ENCODE measurements around the gene DSCAML1.

Gene DSCAML1

GRCh38 chr11:117564321-117564720 is 232.7 kb downstream of the DSCAML1 start:
- in situ Hi-C loops (cut with MboI; ENCODE audit: low sequenced_read_pairs), result no loop called here

GRCh38 chr11:117563556-117563955 is 233.5 kb downstream of the DSCAML1 start:
- in situ Hi-C loops (cut with MboI; ENCODE audit: low sequenced_read_pairs), result no loop called here

- in situ Hi-C loops (cut with MboI; ENCODE audit: low sequenced_read_pairs), result no loop called here
Observed at GRCh38 chr11:117562136-117562535, 234.9 kb downstream of the DSCAML1 start.

- in situ Hi-C loops (cut with MboI; ENCODE audit: low sequenced_read_pairs), result no loop called here
Observed at GRCh38 chr11:117560780-117561530, 236.1 kb downstream of the DSCAML1 start.

GRCh38 chr11:117559698-117560097 is 237.3 kb downstream of the DSCAML1 start:
- in situ Hi-C loops (cut with MboI; ENCODE audit: low sequenced_read_pairs), result no loop called here

- in situ Hi-C loops (cut with MboI; ENCODE audit: low sequenced_read_pairs), result no loop called here
Observed at GRCh38 chr11:117557361-117557760, 239.7 kb downstream of the DSCAML1 start.

GRCh38 chr11:117554601-117555333 is 242.2 kb downstream of the DSCAML1 start:
- in situ Hi-C loops (cut with MboI; ENCODE audit: low sequenced_read_pairs), result no loop called here

GRCh38 chr11:117552626-117553025 is 244.4 kb downstream of the DSCAML1 start:
- in situ Hi-C loops (cut with MboI; ENCODE audit: low sequenced_read_pairs), result no loop called here

- in situ Hi-C loops (cut with MboI; ENCODE audit: low sequenced_read_pairs), result no loop called here
Observed at GRCh38 chr11:117551761-117552343, 245.2 kb downstream of the DSCAML1 start.

GRCh38 chr11:117550466-117550865 is 246.6 kb downstream of the DSCAML1 start:
- in situ Hi-C loops (cut with MboI; ENCODE audit: low sequenced_read_pairs), result no loop called here

- in situ Hi-C loops (cut with MboI; ENCODE audit: low sequenced_read_pairs), result no loop called here
Observed at GRCh38 chr11:117549417-117549816, 247.6 kb downstream of the DSCAML1 start.

GRCh38 chr11:117548876-117549275 is 248.1 kb downstream of the DSCAML1 start:
- in situ Hi-C loops (cut with MboI; ENCODE audit: low sequenced_read_pairs), result no loop called here

GRCh38 chr11:117547946-117548345 is 249.1 kb downstream of the DSCAML1 start:
- in situ Hi-C loops (cut with MboI; ENCODE audit: low sequenced_read_pairs), result no loop called here

GRCh38 chr11:117547195-117547850 is 249.7 kb downstream of the DSCAML1 start:
- in situ Hi-C loops (cut with MboI; ENCODE audit: low sequenced_read_pairs), result no loop called here

- in situ Hi-C loops (cut with MboI; ENCODE audit: low sequenced_read_pairs), result no loop called here
Observed at GRCh38 chr11:117546431-117547194, 250.4 kb downstream of the DSCAML1 start.

- in situ Hi-C loops (cut with MboI; ENCODE audit: low sequenced_read_pairs), result no loop called here
Observed at GRCh38 chr11:117545706-117546105, 251.3 kb downstream of the DSCAML1 start.

- in situ Hi-C loops (cut with MboI; ENCODE audit: low sequenced_read_pairs), result no loop called here
Observed at GRCh38 chr11:117544130-117544800, 252.8 kb downstream of the DSCAML1 start.

GRCh38 chr11:117541211-117541610 is 255.8 kb downstream of the DSCAML1 start:
- in situ Hi-C loops (cut with MboI; ENCODE audit: low sequenced_read_pairs), result no loop called here

- in situ Hi-C loops (cut with MboI; ENCODE audit: low sequenced_read_pairs), result no loop called here
Observed at GRCh38 chr11:117538263-117539135, 258.5 kb downstream of the DSCAML1 start.

Data from hTERT RPE-1 (cell line).